ENCODE measurements around the gene KLHL17. TPM values are rescaled to one million over a fixed set of nuclear protein-coding genes. Genes with fewer than 3 reads are reported as not detected.

KLHL17 gene
- total and polyA plus RNA-seq, 10 of the 15 experiments (the other 5 are each of a cell fraction or from before 2014, with no cell fraction given), result 0.03 to 30.6 (median 5.3) TPM

DNA sequence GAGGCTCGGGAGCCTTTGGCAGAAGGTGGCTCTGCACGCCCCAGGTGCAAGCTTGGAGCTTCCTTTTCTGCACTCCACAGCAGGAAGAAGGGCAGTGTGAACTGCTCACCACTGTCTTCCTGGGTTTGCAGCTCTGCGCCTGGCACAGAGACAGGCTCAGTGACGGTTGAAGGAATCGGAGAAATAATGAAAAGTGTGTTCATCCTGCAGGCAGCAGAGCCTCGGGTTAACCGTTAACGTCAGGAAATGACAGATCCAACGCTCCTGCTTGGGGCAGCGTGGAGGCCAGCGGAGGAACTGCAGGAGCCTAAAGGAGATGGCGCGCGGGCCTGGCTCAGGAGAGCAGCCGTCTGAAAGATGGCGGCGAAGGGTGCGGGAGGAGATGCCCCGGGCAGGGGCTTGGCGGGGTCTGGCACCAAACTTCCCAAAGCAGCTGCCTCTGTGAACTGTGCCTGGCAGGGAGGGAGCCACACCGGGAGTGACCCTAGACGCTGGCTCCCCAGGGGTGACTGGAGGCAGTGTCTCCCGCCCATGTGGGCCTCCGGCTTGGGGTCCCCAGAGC is 47.6 kb upstream of the KLHL17 start:
- DNase-seq (ENCODE audit: low read depth, low spot score), result no peak
- ChIA-PET CTCF (no interaction called here), POLR2A (no interaction called here)

More for the DNA sequence above, 47.6 kb upstream of the KLHL17 start:
- Histone ChIP-seq H3K27me3 (replicated peaks in 1 of 2; ENCODE audit: control insufficient read depth in 2 of 2, insufficient read depth in 2 of 2, low read length in 1 of 2) (no peaks in the 10 kb centered on the region; a peak in 3 of 4 replicates), H2AFZ (ENCODE audit: control insufficient read depth, low read depth, low read length) (no peak overlapping the region), H3K4me2 (ENCODE audit: control insufficient read depth, insufficient read depth) (no peak overlapping the region), H3K9me3 (replicated peaks; ENCODE audit: control insufficient read depth, insufficient read depth, low read length) (no peaks in the 10 kb centered on the region), H3K36me3 (ENCODE audit: control insufficient read depth in 2 of 2, insufficient read depth in 2 of 2, low read length in 1 of 2) (no peaks in the 10 kb centered on the region), H3K4me1 (ENCODE audit: control insufficient read depth, insufficient read depth, low read length) (no peaks in the 10 kb centered on the region), H3K9ac (ENCODE audit: control insufficient read depth, insufficient read depth, low read length) (no peak overlapping the region), H3K4me3 (no peak overlapping the region), H4K20me1 (ENCODE audit: control insufficient read depth, insufficient read depth) (no peaks in the 10 kb centered on the region; the same call in 1 of the 2 replicates), H3K27ac (ENCODE audit: control insufficient read depth, insufficient read depth) (no peak overlapping the region), H3K79me2 (ENCODE audit: control insufficient read depth, insufficient read depth, low read length) (no peaks in the 10 kb centered on the region)
- no TSS peak for BruUV-seq (replicated peaks)
- TF ChIP-seq RELB (IDR thresholded peaks at IDR 0.05; ENCODE audit: low read depth), result no peak
- no peak for TF ChIP-seq ZNF274 (IDR thresholded peaks at IDR 0.05; ENCODE audit: insufficient read depth, insufficient read length)
- no peak for TF ChIP-seq BCL3 (IDR thresholded peaks at IDR 0.05; ENCODE audit: borderline replicate concordance, insufficient read depth, low read depth, low read length, poor library complexity, severe bottlenecking)
- TF ChIP-seq CREM (IDR thresholded peaks at IDR 0.05; ENCODE audit: low read depth), result no peak
- TF ChIP-seq KLF5 (IDR thresholded peaks at IDR 0.05; ENCODE audit: partially characterized antibody), result no peak
- TF ChIP-seq MXI1 (IDR thresholded peaks at IDR 0.05; ENCODE audit: low read depth, low read length), result no peak
- no peak for TF ChIP-seq SKIL (IDR thresholded peaks at IDR 0.05; ENCODE audit: low read depth, poor library complexity, severe bottlenecking)
- no peak for FAIRE-seq
- 47% methylated on average over 24 of the region's 24 CpGs for WGBS (ENCODE audit: insufficient coverage, insufficient replicate concordance, low lambda C conversion rate, missing lambda C conversion rate)
- RAD21 ChIA-PET (ENCODE audit: unreplicated experiment), result no interaction called here
- intact Hi-C loops (cut with micrococcal nuclease; ENCODE audit: unreplicated experiment) (no loop called here), in situ Hi-C loops (cut with MboI) (no loop called here)
- SMC1A ChIA-PET (ENCODE audit: uncharacterized antibody, unreplicated experiment), result no interaction called here
- peak; percentile 58 for ATAC-seq
